Sigmoid colon (tissue), 3 donors: Measurements from ENCODE around the gene PDS5B.

ENCODE experiments used
- CTCF ChIP-seq, 4 experiments: fragments of 450-650 bp in 3 of 4; fragments of 200-600 bp in 1 of 4; IDR thresholded peaks; one replicate each; pipeline ENCODE4 v1.5.1; 2016 to 2019; ENCODE audit warnings: antibody characterized with exemption in 4 of 4, mild to moderate bottlenecking in 3 of 4, moderate library complexity in 2 of 4
- POLR2A ChIP-seq, 2 donors: fragments of 450-650 bp; IDR thresholded peaks; one replicate each; pipeline ENCODE4 v1.6.1; 2016; ENCODE audit warnings: antibody characterized with exemption in 2 of 2, mild to moderate bottlenecking in 2 of 2, moderate library complexity in 2 of 2

DNA sequence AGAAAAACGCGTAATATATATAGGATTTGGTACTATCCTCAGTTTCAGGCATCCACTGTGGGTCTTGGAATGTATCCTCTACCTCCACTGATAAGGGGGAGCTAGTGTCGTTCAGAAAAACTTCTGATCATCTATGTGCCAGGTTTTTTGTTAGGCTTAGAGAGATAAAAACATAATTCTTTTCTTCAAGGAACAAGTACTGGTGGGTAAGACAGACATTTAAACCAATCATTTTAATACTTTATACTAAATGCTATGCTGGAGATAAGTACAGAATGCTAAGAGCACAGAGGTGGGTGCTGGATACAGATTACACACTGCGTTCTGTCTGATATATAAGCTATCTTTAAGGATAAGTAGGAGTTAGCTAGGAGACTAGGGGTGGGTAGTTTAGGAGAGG is 166.1 kb downstream of the PDS5B start:
- no peak for TF ChIP-seq CTCF (IDR thresholded peaks at IDR 0.05)
- no peak for TF ChIP-seq POLR2A (IDR thresholded peaks at IDR 0.05)
